Calu3 (cell line): ENCODE data around the gene ANKMY1. TPM values are rescaled to one million over a fixed set of nuclear protein-coding genes. Genes with fewer than 3 reads are reported as not detected.

Experiments
- BruUV-seq: library from RNA; stranded (reverse); fragments of 400-500 nt; replicated peaks from 2 replicates; lab custom pipeline; 2021; lab: Mats Ljungman, UMichigan
- CTCF ChIA-PET: fragments of 300-600 bp; sonication (Branson Sonifier 250); formaldehyde crosslinking; loops from one replicate; lab custom pipeline; 2022; ENCODE audit warnings: antibody characterized with exemption; lab: Charles Lee
- DNase-seq: peaks from one replicate; pipeline ENCODE4 v3.0.0; 2022
- H3K27ac Mint-ChIP-seq: one replicate; pipeline ENCODE4 v1.8.0; 2022; ENCODE audit warnings: mixed read lengths; ENCODE audit not compliant: unreplicated experiment
- H3K27me3 Mint-ChIP-seq: one replicate; pipeline ENCODE4 v1.8.0; 2022; ENCODE audit warnings: mixed read lengths; ENCODE audit not compliant: unreplicated experiment
- H3K36me3 Mint-ChIP-seq: one replicate; pipeline ENCODE4 v1.8.0; 2022; ENCODE audit warnings: mild to moderate bottlenecking, moderate library complexity, mixed read lengths; ENCODE audit not compliant: insufficient read depth, unreplicated experiment
- H3K4me1 Mint-ChIP-seq: one replicate; pipeline ENCODE4 v1.8.0; 2022; ENCODE audit warnings: mild to moderate bottlenecking, low read depth, mixed read lengths; ENCODE audit not compliant: unreplicated experiment
- H3K4me3 Mint-ChIP-seq: one replicate; pipeline ENCODE4 v1.8.0; 2022; ENCODE audit warnings: mild to moderate bottlenecking, low read depth, moderate library complexity, mixed read lengths; ENCODE audit not compliant: unreplicated experiment
- H3K9me3 Mint-ChIP-seq: one replicate; pipeline ENCODE4 v1.8.0; 2022; ENCODE audit warnings: low read depth, mixed read lengths; ENCODE audit not compliant: unreplicated experiment
- CTCF ChIP-seq: fragments of 200-600 bp; IDR thresholded peaks from one replicate; pipeline ENCODE4 v1.8.0; 2022; ENCODE audit warnings: antibody characterized with exemption; ENCODE audit not compliant: unreplicated experiment
- intact Hi-C: fragments of 100-400 bp; cut with micrococcal nuclease; formaldehyde crosslinking; loops from one replicate; pipeline ENCODE4 v1.10.0; 2022; ENCODE audit not compliant: unreplicated experiment
- total RNA-seq: library from RNA; stranded (reverse); gene quantifications from 2 replicates; pipeline ENCODE4 v1.2.3, GENCODE V29; 2022

Gene ANKMY1
- total RNA-seq, 1 experiment from 2014 or later, result 38.2 TPM

GRCh38 chr2:240566203-240567136 is 8.7 kb upstream of the ANKMY1 start:
- Mint-ChIP-seq H3K4me3 (peak overlapping the region; percentile 85), H3K4me1 (peaks cover 41% of the 10 kb centered on the region), H3K9me3 (no peaks in the 10 kb centered on the region), H3K27me3 (no peaks in the 10 kb centered on the region), H3K27ac (peak overlapping the region; percentile 97), H3K36me3 (peaks cover 70% of the 10 kb centered on the region)
- CTCF ChIA-PET, result interaction anchor here (0.7 to 3.5 kb wide), 8 partner anchors 10 to 627 kb away, joined by 3 to 38 read pairs (median 6); partner anchors contain the start of gene CAPN10
- DNase-seq, result peak; percentile 97
- peak; percentile 95 for TF ChIP-seq CTCF
- intact Hi-C loops, result no loop called here
- BruUV-seq, result no TSS peak

- intact Hi-C loops, result no loop called here
- no peaks in the 10 kb centered on the region for H3K9me3 Mint-ChIP-seq
- H3K4me3 Mint-ChIP-seq, result peak overlapping the region; percentile 85
- peak overlapping the region; percentile 97 for H3K27ac Mint-ChIP-seq
- no peak for TF ChIP-seq CTCF
- peaks cover 45% of the 10 kb centered on the region for H3K4me1 Mint-ChIP-seq
- DNase-seq, result peak; percentile 93
- H3K36me3 Mint-ChIP-seq, result peaks cover 79% of the 10 kb centered on the region
- no TSS peak for BruUV-seq
- no peaks in the 10 kb centered on the region for H3K27me3 Mint-ChIP-seq
- CTCF ChIA-PET, result interaction anchor here (0.6 to 3.5 kb wide), 10 partner anchors 9 to 275 kb away, joined by 3 to 38 read pairs (median 6); partner anchors contain the start of gene CAPN10
These were observed 7.8 kb upstream of the ANKMY1 start for GRCh38 chr2:240565333-240566202.

- CTCF ChIA-PET, result interaction anchor here (2.0 to 3.5 kb wide), 4 partner anchors 15 to 51 kb away, joined by 7 to 38 read pairs (median 18); partner anchors contain the start of gene CAPN10
- H3K27ac Mint-ChIP-seq, result peak overlapping the region; percentile 97
- TSS peak; percentile 1 for BruUV-seq
- intact Hi-C loops, result no loop called here
- peaks cover 82% of the 10 kb centered on the region for H3K36me3 Mint-ChIP-seq
- peak overlapping the region; percentile 85 for H3K4me3 Mint-ChIP-seq
- DNase-seq, result peak; percentile 50
- peaks cover 44% of the 10 kb centered on the region for H3K4me1 Mint-ChIP-seq
- TF ChIP-seq CTCF, result peak; percentile 36
- no peaks in the 10 kb centered on the region for H3K9me3 Mint-ChIP-seq
- no peaks in the 10 kb centered on the region for H3K27me3 Mint-ChIP-seq
These were observed 7.0 kb upstream of the ANKMY1 start for GRCh38 chr2:240564561-240565332.
